Measurements from ENCODE around the gene GABARAPL2. TPM values are rescaled to one million over a fixed set of nuclear protein-coding genes. Genes with fewer than 3 reads are reported as not detected.
"Not testable (repeated sequence)": the region's sequence is repeated elsewhere in the genome, so short reads cannot be mapped to it uniquely, and the experiment has no call there.

GABARAPL2 gene
- total RNA-seq, 4 donors from 2014 or later, result 52.0 to 80.9 (median 61.9) TPM

- no peak for TF ChIP-seq CTCF (IDR thresholded peaks at IDR 0.05)
- no peak for TF ChIP-seq POLR2A (IDR thresholded peaks at IDR 0.05)
- no peaks in the 10 kb centered on the region for H3K36me3 ChIP-seq
- H3K9me3 ChIP-seq, result no peaks in the 10 kb centered on the region
- H3K4me3 ChIP-seq, result no peak overlapping the region
- H3K4me1 ChIP-seq, result peaks cover 0 to 10% (median 0%) of the 10 kb centered on the region in 4 donors
- DNase-seq, result no peak
- no peaks in the 10 kb centered on the region for H3K27me3 ChIP-seq
- no peak overlapping the region for H3K27ac ChIP-seq
Measured at GRCh38 chr16:75546293-75546692, 19.9 kb upstream of the GABARAPL2 start.

GRCh38 chr16:75548456-75548855 is 17.7 kb upstream of the GABARAPL2 start:
- H3K4me3 ChIP-seq, H3K27me3 ChIP-seq, H3K36me3 ChIP-seq, H3K4me1 ChIP-seq, H3K27ac ChIP-seq, DNase-seq, H3K9me3 ChIP-seq: not testable (repeated sequence)

DNA sequence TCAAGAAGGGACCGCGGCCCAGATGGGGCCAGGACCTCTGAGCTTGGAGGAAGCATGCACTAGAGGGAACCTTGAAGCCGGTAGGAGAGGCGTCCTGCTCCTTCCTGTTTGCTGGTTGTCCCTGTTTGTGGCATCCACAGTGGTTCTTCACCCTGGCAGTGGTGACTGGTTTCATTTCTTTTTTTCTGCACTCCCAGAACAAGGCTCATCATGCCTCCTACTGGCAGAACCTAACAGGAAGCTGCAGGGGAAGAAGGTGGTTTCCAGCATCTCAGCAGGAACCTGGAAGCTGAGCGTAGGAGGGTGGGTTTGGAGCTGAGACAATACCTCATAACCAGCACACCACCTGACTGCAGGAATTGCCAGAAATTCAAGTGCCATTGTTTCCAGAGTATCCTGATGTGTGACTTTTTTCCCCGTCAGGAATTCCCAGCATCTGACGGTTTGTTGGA is 15.9 kb upstream of the GABARAPL2 start:
- TF ChIP-seq CTCF (IDR thresholded peaks at IDR 0.05) (peak in 5 of 6 experiments; percentile 9 to 92 (median 84)), POLR2A (IDR thresholded peaks at IDR 0.05) (no peak)
- Histone ChIP-seq H3K9me3 (no peaks in the 10 kb centered on the region), H3K4me1 (peaks cover 0 to 2% (median 0%) of the 10 kb centered on the region in 4 donors), H3K36me3 (no peaks in the 10 kb centered on the region), H3K4me3 (peak overlapping the region in 2 of 4 donors; percentile 16 to 32), H3K27me3 (no peaks in the 10 kb centered on the region), H3K27ac (peak overlapping the region in 1 of 4 donors; percentile 44)
- peak in 2 of 3 donors; percentile 57 to 81 for DNase-seq

- Histone ChIP-seq H3K27ac (no peak overlapping the region), H3K4me3 (no peak overlapping the region), H3K27me3 (no peaks in the 10 kb centered on the region), H3K9me3 (peaks cover 0 to 2% (median 0%) of the 10 kb centered on the region in 4 donors), H3K36me3 (no peaks in the 10 kb centered on the region), H3K4me1 (peaks cover 0 to 7% (median 0%) of the 10 kb centered on the region in 4 donors)
- no peak for DNase-seq
- TF ChIP-seq POLR2A (IDR thresholded peaks at IDR 0.05) (no peak), CTCF (IDR thresholded peaks at IDR 0.05) (no peak)
Measured at GRCh38 chr16:75552951-75553350, 13.2 kb upstream of the GABARAPL2 start.

DNA sequence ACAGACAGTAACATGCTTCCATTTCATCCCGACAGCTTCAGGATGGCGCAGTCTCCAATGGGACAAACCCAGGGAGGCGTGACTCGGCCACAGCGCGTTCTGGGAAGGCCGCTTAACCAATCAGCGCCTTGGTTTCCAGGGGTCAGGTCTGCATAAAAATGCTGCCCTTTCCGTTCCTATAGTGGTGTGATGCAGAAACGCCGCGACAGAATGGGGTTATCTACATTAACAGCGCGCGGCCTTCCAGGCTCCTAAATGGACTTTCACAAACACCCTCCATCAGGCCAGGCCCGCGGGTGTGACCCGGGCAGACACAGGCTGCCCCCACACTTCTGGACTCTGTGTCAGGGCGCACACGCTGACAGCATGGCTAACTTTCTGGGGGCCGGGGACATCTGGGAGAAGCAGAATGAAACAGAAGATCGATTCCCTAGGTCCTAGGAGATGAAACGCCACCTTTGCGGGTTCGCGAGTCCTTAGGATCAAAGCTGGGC is 10.9 kb upstream of the GABARAPL2 start:
- no peak for TF ChIP-seq CTCF (IDR thresholded peaks at IDR 0.05)
- TF ChIP-seq POLR2A (IDR thresholded peaks at IDR 0.05), result no peak
- peak overlapping the region; percentile 35 to 82 (median 64) for H3K27ac ChIP-seq
- no peaks in the 10 kb centered on the region for H3K27me3 ChIP-seq
- H3K36me3 ChIP-seq, result no peaks in the 10 kb centered on the region
- peaks cover 0 to 2% (median 0%) of the 10 kb centered on the region in 4 donors for H3K9me3 ChIP-seq
- H3K4me1 ChIP-seq, result peaks cover 0 to 7% (median 0%) of the 10 kb centered on the region in 4 donors
- H3K4me3 ChIP-seq, result peak overlapping the region; percentile 42 to 86 (median 67)
- peak; percentile 44 to 78 (median 72) for DNase-seq

- H3K27ac ChIP-seq, result peak within 1 kb of the TSS; percentile 35 to 82 (median 64)
- no peaks in the 10 kb centered on the region for H3K27me3 ChIP-seq
- no peaks in the 10 kb centered on the region for H3K36me3 ChIP-seq
- H3K4me1 ChIP-seq, result peaks cover 0 to 7% (median 0%) of the 10 kb centered on the region in 4 donors
- peaks cover 0 to 2% (median 0%) of the 10 kb centered on the region in 4 donors for H3K9me3 ChIP-seq
- DNase-seq, result peak; percentile 97 to 99 (median 97)
- H3K4me3 ChIP-seq, result peak within 1 kb of the TSS; percentile 42 to 86 (median 67)
- TF ChIP-seq POLR2A (IDR thresholded peaks at IDR 0.05) (no peak), CTCF (IDR thresholded peaks at IDR 0.05) (peak in 1 of 6 experiments; percentile 7)
Measured at GRCh38 chr16:75555707-75556430, 10.3 kb upstream of the GABARAPL2 start, which contains the start of gene TMEM231. TMEM231 (minus strand) TSS chr16:75556252; CDS start chr16:75556209, 43 bp downstream.
